Measurements from ENCODE around the gene RNPEP. TPM values are rescaled to one million over a fixed set of nuclear protein-coding genes. Genes with fewer than 3 reads are reported as not detected.

The RNPEP gene
- total RNA-seq, 3 donors from 2014 or later = 71.5 to 151 (median 132) TPM

DNA sequence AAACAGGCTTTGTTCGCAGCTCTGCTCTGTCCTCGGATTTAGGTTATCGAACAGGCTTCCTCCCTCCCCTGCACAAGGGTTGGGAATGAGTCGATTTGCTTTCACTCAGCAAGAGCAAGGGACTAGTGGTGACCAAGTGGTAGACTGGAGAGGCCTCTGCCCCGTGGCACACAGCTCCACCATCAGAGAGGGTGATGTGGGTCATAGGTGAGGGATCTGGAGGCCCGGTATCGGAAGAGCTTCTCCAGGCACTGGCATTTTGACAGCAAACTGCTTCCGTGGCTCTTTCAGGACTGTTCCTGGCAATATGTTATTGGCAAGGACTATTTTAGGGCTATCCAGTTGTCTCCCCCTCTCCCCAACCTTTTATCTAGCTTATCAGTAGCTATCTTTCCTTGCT lies 24.9 kb downstream of the RNPEP start:
- no peaks in the 10 kb centered on the region for H3K4me1 ChIP-seq (ENCODE audit: low read depth)
- H3K36me3 ChIP-seq (ENCODE audit: low read depth) = peaks cover 13% of the 10 kb centered on the region
- H3K9me3 ChIP-seq = no peaks in the 10 kb centered on the region
- DNase-seq = peak in 1 of 3 donors; percentile 51
- no peak overlapping the region for H3K4me3 ChIP-seq
- intact Hi-C loops (cut with DNase I, micrococcal nuclease) = loop anchor here (5.0 to 10.0 kb wide), 2 partner anchors 107 to 115 kb away; partner anchors contain the start of gene GPR37L1 (in 1 of the 2)
- no peak for ATAC-seq
- TF ChIP-seq, protein P1, sequence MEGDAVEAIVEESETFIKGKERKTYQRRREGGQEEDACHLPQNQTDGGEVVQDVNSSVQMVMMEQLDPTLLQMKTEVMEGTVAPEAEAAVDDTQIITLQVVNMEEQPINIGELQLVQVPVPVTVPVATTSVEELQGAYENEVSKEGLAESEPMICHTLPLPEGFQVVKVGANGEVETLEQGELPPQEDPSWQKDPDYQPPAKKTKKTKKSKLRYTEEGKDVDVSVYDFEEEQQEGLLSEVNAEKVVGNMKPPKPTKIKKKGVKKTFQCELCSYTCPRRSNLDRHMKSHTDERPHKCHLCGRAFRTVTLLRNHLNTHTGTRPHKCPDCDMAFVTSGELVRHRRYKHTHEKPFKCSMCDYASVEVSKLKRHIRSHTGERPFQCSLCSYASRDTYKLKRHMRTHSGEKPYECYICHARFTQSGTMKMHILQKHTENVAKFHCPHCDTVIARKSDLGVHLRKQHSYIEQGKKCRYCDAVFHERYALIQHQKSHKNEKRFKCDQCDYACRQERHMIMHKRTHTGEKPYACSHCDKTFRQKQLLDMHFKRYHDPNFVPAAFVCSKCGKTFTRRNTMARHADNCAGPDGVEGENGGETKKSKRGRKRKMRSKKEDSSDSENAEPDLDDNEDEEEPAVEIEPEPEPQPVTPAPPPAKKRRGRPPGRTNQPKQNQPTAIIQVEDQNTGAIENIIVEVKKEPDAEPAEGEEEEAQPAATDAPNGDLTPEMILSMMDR (IDR thresholded peaks at IDR 0.05) = no peak

DNA sequence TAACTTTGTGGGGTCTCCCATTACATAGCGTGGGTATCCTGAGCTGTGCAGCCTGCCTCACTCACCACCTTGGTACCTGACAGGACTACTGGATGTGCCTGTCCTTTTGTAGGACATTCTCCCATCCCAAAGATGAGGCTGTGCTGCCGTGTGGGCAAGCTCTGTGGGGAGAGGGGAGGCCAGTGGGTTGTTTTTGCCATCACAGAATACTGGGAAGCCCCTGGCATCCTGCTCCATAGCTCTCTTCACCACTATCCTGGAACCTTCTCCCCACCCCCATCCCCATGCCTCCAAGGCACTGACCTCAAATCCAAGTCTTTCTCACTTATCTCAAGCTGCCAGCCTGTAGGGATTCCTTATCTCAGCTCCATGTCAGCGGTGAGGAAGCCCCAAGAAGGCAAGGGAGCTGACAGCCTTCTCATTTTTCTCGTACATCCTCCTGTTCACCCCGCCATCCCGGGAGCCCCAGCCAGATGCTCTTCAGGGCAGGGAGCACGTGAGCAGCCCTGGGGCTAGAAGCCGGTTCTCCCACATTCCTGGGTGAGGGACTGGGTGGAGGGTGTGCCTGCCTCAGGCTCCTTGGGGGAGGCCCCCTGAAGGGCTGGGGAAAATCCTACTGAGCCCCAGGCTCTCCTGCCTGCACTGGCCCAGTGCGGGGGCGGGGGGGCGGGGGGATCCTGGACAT lies 25.5 kb downstream of the RNPEP start:
- Histone ChIP-seq H3K9me3 (no peaks in the 10 kb centered on the region), H3K36me3 (ENCODE audit: low read depth) (peaks cover 7% of the 10 kb centered on the region), H3K4me3 (no peak overlapping the region), H3K4me1 (ENCODE audit: low read depth) (no peaks in the 10 kb centered on the region)
- ATAC-seq (peak; percentile 55), DNase-seq (peak; percentile 89 to 91 (median 90))
- TF ChIP-seq, protein P1 (IDR thresholded peaks at IDR 0.05) = no peak
- intact Hi-C loops (cut with DNase I, micrococcal nuclease) = loop anchor here (5.0 to 10.0 kb wide), 2 partner anchors 107 to 114 kb away; partner anchors contain the start of gene GPR37L1 (in 1 of the 2)

DNA sequence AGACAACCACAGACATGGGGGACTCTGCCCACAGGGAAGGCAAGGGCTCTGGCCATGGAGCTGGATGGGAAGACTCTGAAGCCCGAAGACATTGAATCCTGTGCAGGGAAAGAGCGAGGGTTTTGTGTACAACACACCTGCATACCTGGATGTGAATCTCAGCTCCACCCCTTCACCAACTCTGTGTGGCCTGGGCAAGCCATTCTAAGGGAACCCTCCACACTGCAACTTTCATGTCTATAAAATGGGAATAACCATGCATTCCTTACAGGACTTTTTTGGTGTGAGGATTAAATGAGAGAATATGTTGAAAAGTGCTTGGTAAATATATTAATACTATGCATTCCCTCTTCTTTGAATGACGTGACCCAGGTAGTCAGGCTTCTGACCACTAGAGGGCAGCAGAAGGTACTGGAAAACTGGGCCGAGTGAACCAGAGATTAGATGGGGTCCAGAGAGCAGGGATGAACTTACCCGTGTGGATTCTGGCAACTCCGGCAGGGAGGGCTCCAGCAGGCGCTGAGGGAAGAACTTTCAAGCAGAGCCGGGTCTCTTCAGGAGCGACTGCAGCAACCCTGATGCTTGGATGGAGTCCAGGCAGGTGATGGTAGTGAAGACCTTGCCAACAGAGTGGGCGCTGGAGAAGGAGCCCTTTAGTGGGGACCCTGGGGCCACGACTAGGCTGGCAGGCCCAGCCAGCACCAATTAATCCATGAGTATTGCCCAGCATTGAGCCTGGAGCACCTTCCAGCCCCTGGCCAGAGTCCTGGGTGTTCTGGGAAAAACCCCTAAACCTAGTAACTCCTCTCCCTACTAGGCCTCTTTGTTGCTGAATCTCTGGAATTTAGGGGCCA lies 27.1 kb downstream of the RNPEP start:
- intact Hi-C loops (cut with DNase I, micrococcal nuclease) = loop anchor here (5.0 to 10.0 kb wide), 2 partner anchors 105 to 113 kb away; partner anchors contain the start of gene GPR37L1 (in 1 of the 2)
- Histone ChIP-seq H3K4me1 (ENCODE audit: low read depth) (no peaks in the 10 kb centered on the region), H3K9me3 (no peaks in the 10 kb centered on the region), H3K36me3 (ENCODE audit: low read depth) (no peaks in the 10 kb centered on the region), H3K4me3 (peak overlapping the region; percentile 9)
- TF ChIP-seq, protein P1 (IDR thresholded peaks at IDR 0.05) = peak; percentile 65
- DNase-seq (peak; percentile 64 to 97 (median 77)), ATAC-seq (peak; percentile 58)

DNA sequence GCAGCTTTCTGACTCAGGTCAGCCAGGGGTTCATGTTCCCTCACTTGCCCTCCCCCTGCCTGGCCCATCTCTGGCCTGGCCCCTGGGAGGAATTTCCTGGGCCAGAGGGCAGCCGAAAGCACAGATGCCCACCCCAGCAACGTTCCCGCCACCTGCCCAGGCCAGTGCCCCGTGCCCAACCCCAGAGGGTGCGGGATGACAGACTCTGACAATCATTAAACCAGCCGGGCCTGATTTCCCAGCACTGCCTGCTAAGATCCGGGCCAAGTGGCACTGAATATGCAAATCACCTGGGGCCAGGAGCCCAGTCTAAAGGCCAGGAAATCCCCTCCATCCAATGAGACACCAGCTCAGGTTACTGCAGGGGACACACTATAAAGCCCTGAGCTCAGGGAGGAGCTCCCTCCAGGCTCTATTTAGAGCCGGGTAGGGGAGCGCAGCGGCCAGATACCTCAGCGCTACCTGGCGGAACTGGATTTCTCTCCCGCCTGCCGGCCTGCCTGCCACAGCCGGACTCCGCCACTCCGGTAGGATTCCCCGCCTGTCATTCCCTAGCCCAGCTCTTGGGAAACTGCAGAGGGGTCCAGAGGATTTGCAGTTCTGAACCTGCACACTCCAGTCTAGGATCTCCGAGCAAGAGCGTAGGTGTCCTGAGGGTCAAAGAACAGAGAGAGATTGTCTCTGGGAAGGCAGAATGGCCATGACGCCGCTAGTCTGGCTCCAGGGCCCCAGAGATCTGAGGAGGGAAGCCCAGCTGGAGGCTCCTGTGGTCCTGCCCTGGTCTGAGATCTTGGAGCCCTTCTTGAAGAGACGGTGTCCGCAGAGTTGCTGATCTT lies 27.9 kb downstream of the RNPEP start, which contains the start of gene ELF3:
TSS of gene ELF3 (plus strand) at position 408 of the 836 bp plus-strand sequence. CDS start 550 bp downstream, outside the sequence.
- intact Hi-C loops (cut with DNase I, micrococcal nuclease) = no loop called here
- ATAC-seq (peak; percentile 69), DNase-seq (peak; percentile 91 to 92 (median 91))
- Histone ChIP-seq H3K9me3 (no peaks in the 10 kb centered on the region), H3K4me3 (peak within 1 kb of the TSS; percentile 81), H3K36me3 (ENCODE audit: low read depth) (no peaks in the 10 kb centered on the region), H3K4me1 (ENCODE audit: low read depth) (no peaks in the 10 kb centered on the region)
- TF ChIP-seq, protein P1 (IDR thresholded peaks at IDR 0.05) = no peak

DNA sequence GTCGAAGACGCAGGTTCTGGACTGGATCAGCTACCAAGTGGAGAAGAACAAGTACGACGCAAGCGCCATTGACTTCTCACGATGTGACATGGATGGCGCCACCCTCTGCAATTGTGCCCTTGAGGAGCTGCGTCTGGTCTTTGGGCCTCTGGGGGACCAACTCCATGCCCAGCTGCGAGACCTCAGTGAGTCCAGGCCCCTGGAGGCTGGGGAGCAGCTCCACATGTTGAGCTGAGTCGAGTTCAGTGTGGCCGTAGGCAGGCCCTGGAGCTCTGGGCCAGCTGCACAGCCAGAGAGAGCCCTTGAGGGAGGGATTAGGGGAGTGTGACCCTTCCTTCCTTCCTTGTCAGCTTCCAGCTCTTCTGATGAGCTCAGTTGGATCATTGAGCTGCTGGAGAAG lies 29.5 kb downstream of the RNPEP start:
- ATAC-seq (no peak), DNase-seq (peak in 2 of 3 donors; percentile 53 to 63)
- TF ChIP-seq, protein P1 (IDR thresholded peaks at IDR 0.05) = no peak
- H3K36me3 ChIP-seq (ENCODE audit: low read depth) = no peaks in the 10 kb centered on the region
- H3K4me1 ChIP-seq (ENCODE audit: low read depth) = no peaks in the 10 kb centered on the region
- peak overlapping the region; percentile 81 for H3K4me3 ChIP-seq
- intact Hi-C loops (cut with DNase I, micrococcal nuclease) = no loop called here
- no peaks in the 10 kb centered on the region for H3K9me3 ChIP-seq

Measured in mucosa of descending colon (tissue), 3 donors.